ENCODE results near the gene SPTSSA. TPM values are rescaled to one million over a fixed set of nuclear protein-coding genes. Genes with fewer than 3 reads are reported as not detected.

The SPTSSA gene
- total and polyA plus RNA-seq, 2 donors: 22.2 to 38.4 TPM

DNA sequence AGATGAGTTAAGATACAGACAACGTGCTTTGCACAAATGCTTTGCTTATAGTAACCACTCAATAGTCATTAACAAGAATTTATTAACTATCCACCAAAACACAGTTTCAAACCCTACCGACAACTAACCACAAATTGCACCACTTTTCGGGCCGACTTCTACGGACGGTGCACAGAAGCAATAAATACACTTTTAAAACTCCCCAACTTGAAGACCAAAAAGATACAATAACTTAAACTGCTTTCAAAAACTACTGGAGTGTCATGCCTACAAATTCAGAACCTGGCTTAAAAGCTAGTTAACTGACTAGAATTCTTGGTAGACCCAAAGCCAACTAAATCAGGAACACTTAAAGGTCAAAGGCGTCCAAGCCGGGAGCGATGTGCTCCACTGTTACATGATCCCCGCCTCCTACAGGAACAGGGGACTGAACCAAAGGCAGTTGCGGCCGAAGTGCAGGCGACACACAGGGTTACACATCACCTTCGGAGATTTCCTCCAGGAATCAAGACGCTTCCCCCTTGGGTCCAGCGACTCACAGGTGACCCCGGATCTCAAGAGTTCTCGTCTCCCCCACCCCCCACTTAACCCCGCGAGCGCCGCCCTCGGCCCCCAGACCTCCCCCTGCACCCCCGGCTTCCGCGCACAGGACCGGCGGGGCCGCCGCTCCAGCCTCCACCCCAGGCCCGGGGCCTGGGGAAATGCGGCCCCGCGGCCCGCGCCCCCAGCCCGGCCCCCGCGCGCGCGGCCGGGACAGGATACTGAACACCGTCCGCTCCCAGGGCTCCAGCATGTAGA is 507 bp downstream of the SPTSSA start:
- no peaks in the 10 kb centered on the region for H3K36me3 ChIP-seq (ENCODE audit: insufficient read depth)
- no peaks in the 10 kb centered on the region for H3K4me1 ChIP-seq (ENCODE audit: insufficient read depth)
- WGBS: under 1% methylated on average over 45 of the region's 45 CpGs
- peak; percentile 14 for DNase-seq (ENCODE audit: extremely low spot score)
- H3K27ac ChIP-seq (ENCODE audit: low read depth): peak overlapping the region; percentile 94
- H3K4me3 ChIP-seq (ENCODE audit: low read depth, low read length): peak overlapping the region; percentile 97

GRCh38 chr14:34460841-34461240 is 1.2 kb downstream of the SPTSSA start:
- WGBS: 28% methylated on average over 2 of the region's 2 CpGs
- peak overlapping the region; percentile 5 for H3K27ac ChIP-seq (ENCODE audit: low read depth)
- DNase-seq (ENCODE audit: extremely low spot score): no peak
- H3K4me1 ChIP-seq (ENCODE audit: insufficient read depth): no peaks in the 10 kb centered on the region
- H3K36me3 ChIP-seq (ENCODE audit: insufficient read depth): no peaks in the 10 kb centered on the region
- peak overlapping the region; percentile 97 for H3K4me3 ChIP-seq (ENCODE audit: low read depth, low read length)

GRCh38 chr14:34460295-34460694 is 1.7 kb downstream of the SPTSSA start:
- WGBS: 93% methylated on average over 1 of the region's 1 CpG

GRCh38 chr14:34457186-34457585 is 4.9 kb downstream of the SPTSSA start:
- Histone ChIP-seq H3K27ac (ENCODE audit: low read depth) (no peak overlapping the region), H3K36me3 (ENCODE audit: insufficient read depth) (no peaks in the 10 kb centered on the region), H3K4me1 (ENCODE audit: insufficient read depth) (no peaks in the 10 kb centered on the region), H3K4me3 (ENCODE audit: low read depth, low read length) (no peak overlapping the region)
- whole genome bisulfite sequencing: 81% methylated on average over 3 of the region's 3 CpGs
- DNase-seq (ENCODE audit: extremely low spot score): no peak

More at GRCh38 chr14:34460295-34460694, 1.7 kb downstream of the SPTSSA start:
- Histone ChIP-seq H3K36me3 (ENCODE audit: insufficient read depth) (no peaks in the 10 kb centered on the region), H3K4me3 (ENCODE audit: low read depth, low read length) (no peak overlapping the region), H3K4me1 (ENCODE audit: insufficient read depth) (no peaks in the 10 kb centered on the region), H3K27ac (ENCODE audit: low read depth) (no peak overlapping the region)
- DNase-seq (ENCODE audit: extremely low spot score): no peak

DNA sequence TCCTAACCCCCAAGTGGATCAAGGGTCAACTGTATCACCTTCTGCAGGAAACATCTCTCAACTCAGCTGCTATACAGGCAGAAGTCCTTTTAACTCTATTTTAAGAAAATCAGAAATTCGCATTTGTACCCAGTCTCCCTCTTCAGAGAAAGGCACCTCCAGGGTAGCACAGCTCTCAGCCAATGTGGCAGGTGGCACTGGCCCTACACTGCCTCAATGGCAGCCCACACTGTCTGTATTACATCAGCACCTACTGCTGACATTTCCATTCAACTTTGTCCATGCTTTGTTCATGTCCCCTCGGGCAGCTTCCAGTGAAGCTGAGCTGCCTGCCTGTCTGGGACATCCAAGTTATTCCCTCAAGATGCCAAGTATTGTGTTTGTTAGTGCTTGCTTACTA is 8.8 kb downstream of the SPTSSA start:
- no peak overlapping the region for H3K4me3 ChIP-seq (ENCODE audit: low read depth, low read length)
- H3K4me1 ChIP-seq (ENCODE audit: insufficient read depth): no peaks in the 10 kb centered on the region
- WGBS: 78% methylated on average over 2 of the region's 2 CpGs
- DNase-seq (ENCODE audit: extremely low spot score): no peak
- H3K27ac ChIP-seq (ENCODE audit: low read depth): no peak overlapping the region
- no peaks in the 10 kb centered on the region for H3K36me3 ChIP-seq (ENCODE audit: insufficient read depth)

- Histone ChIP-seq H3K27ac (ENCODE audit: low read depth) (no peak overlapping the region), H3K4me1 (ENCODE audit: insufficient read depth) (no peaks in the 10 kb centered on the region), H3K36me3 (ENCODE audit: insufficient read depth) (no peaks in the 10 kb centered on the region), H3K4me3 (ENCODE audit: low read depth, low read length) (no peak overlapping the region)
- WGBS: 38% methylated on average over 1 of the region's 1 CpG
- DNase-seq (ENCODE audit: extremely low spot score): no peak
These were observed 9.7 kb downstream of the SPTSSA start for GRCh38 chr14:34452258-34452822.

GRCh38 chr14:34450958-34451357 is 11.1 kb downstream of the SPTSSA start:
- Histone ChIP-seq H3K4me3 (ENCODE audit: low read depth, low read length) (no peak overlapping the region), H3K36me3 (ENCODE audit: insufficient read depth) (no peaks in the 10 kb centered on the region), H3K27ac (ENCODE audit: low read depth) (no peak overlapping the region), H3K4me1 (ENCODE audit: insufficient read depth) (no peaks in the 10 kb centered on the region)
- DNase-seq (ENCODE audit: extremely low spot score): no peak
- 31% methylated on average over 1 of the region's 1 CpG for WGBS

GRCh38 chr14:34450542-34450915 is 11.5 kb downstream of the SPTSSA start:
- no peak for DNase-seq (ENCODE audit: extremely low spot score)
- Histone ChIP-seq H3K36me3 (ENCODE audit: insufficient read depth) (no peaks in the 10 kb centered on the region), H3K4me1 (ENCODE audit: insufficient read depth) (no peaks in the 10 kb centered on the region), H3K4me3 (ENCODE audit: low read depth, low read length) (no peak overlapping the region), H3K27ac (ENCODE audit: low read depth) (no peak overlapping the region)

GRCh38 chr14:34449819-34450541 is 12.1 kb downstream of the SPTSSA start:
- H3K36me3 ChIP-seq (ENCODE audit: insufficient read depth): no peaks in the 10 kb centered on the region
- H3K4me1 ChIP-seq (ENCODE audit: insufficient read depth): no peaks in the 10 kb centered on the region
- DNase-seq (ENCODE audit: extremely low spot score): no peak
- 86% methylated on average over 6 of the region's 6 CpGs for WGBS
- H3K27ac ChIP-seq (ENCODE audit: low read depth): no peak overlapping the region
- H3K4me3 ChIP-seq (ENCODE audit: low read depth, low read length): no peak overlapping the region

DNA sequence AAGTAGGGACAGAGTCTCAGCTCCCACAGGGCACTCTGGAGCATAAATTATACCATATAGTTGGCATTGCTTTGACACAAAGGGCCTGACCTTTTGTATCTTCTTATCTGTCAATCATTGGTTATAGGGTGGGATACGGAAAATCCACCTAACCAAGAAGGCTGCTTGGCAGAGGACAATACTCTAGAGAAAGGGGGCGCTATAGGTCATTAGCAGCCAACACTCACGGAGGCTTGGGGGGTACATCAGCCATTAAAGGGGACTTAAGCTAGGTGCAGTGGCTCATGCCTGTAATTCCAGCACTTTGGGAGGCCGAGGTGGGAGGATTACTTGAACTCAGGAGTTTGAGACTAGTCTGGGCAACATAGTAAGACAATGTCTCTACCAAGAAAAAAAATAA is 22.9 kb downstream of the SPTSSA start:
- DNase-seq (ENCODE audit: extremely low spot score): no peak
- WGBS: 85% methylated on average over 4 of the region's 4 CpGs

DNA sequence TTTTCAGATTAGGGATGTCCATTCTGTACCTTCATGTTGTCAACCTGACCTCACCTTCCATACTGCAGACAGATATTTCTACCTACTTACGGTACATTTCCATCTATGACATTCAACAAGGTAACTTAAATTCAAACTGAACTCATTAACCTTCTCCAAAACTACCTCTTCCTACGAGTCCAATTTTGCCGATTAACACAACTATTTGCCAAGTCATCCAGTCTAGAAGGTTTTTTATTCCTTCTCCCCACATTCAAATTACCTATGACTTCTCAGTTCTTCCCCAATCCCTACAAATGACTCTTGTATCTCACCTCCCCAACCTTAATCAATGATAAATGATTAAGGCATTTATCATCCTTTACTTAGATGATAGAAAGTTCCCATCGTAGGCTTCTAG is 23.6 kb downstream of the SPTSSA start:
- peaks cover 2% of the 10 kb centered on the region for H3K4me1 ChIP-seq (ENCODE audit: insufficient read depth)
- no peaks in the 10 kb centered on the region for H3K36me3 ChIP-seq (ENCODE audit: insufficient read depth)
- WGBS: 97% methylated on average over 4 of the region's 4 CpGs
- DNase-seq (ENCODE audit: extremely low spot score): no peak
- no peak overlapping the region for H3K27ac ChIP-seq (ENCODE audit: low read depth)
- no peak overlapping the region for H3K4me3 ChIP-seq (ENCODE audit: low read depth, low read length)

More for the DNA sequence above, 22.9 kb downstream of the SPTSSA start:
- Histone ChIP-seq H3K27ac (ENCODE audit: low read depth) (no peak overlapping the region), H3K4me3 (ENCODE audit: low read depth, low read length) (no peak overlapping the region), H3K36me3 (ENCODE audit: insufficient read depth) (no peaks in the 10 kb centered on the region), H3K4me1 (ENCODE audit: insufficient read depth) (peaks cover 2% of the 10 kb centered on the region)

DNA sequence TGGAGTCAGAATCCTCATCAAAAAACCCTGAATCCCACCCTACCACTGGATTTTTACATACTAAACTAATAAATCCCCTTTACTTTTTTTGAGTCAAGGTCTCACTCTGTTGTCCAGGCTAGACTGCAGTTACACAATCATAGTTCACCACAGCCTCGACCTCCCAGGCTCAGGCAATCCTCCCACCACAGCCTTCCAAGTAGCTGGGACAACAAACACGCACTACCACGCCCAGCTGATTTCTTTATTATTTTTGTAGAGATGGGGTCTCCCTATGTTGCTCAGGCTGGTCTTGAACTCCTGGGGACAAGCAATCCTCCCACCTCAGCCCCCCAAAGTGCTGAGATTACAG is 24.3 kb downstream of the SPTSSA start:
- no peak for DNase-seq (ENCODE audit: extremely low spot score)
- no peaks in the 10 kb centered on the region for H3K36me3 ChIP-seq (ENCODE audit: insufficient read depth)
- no peak overlapping the region for H3K4me3 ChIP-seq (ENCODE audit: low read depth, low read length)
- no peak overlapping the region for H3K27ac ChIP-seq (ENCODE audit: low read depth)
- peaks cover 2% of the 10 kb centered on the region for H3K4me1 ChIP-seq (ENCODE audit: insufficient read depth)
- 97% methylated on average over 3 of the region's 3 CpGs for WGBS

DNA sequence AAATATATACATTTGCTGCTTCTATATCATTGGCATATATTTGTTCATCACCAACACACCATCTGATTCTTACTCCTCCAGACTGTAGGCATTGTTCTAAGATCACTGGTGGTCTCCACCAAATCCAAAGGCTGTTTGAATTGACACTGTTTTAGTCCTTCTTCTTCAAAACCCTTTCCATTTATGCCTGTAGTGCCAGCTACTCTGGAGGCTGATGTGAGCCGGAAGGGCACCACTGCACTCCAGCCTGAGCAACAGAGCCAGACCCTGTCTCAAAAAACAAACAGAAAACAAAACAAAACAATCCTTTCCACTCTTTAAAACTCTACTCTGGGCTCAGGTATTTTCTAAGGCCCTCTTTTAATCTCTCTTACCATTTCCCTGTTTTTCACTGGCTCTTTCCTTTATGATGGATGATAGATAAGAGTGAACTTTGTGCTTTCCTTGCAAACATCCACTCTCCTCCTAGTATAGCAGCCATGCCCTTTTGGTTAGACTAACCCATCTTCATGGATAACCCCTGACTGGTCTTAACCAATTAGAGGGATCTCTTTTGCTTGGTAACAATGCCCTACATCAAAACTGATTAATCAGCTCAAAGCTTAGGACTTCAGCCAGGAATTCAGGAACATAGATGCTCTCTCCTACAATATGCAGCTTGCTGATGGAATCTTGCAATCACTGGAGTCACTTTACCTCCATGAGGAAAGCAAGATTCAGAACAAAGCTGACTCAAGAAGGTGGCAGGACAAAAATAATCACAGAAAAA is 24.9 kb downstream of the SPTSSA start:
- DNase-seq (ENCODE audit: extremely low spot score): no peak
- 89% methylated on average over 1 of the region's 1 CpG for WGBS
- Histone ChIP-seq H3K27ac (ENCODE audit: low read depth) (no peak overlapping the region), H3K4me3 (ENCODE audit: low read depth, low read length) (no peak overlapping the region), H3K36me3 (ENCODE audit: insufficient read depth) (no peaks in the 10 kb centered on the region), H3K4me1 (ENCODE audit: insufficient read depth) (peaks cover 2% of the 10 kb centered on the region)

All from urinary bladder (tissue), 4 donors.